GM21423 (cell line): ENCODE measurements around the gene POU3F3.
A peak's percentile ranks its signal among the peaks of the same experiment; 100 is the strongest.

ENCODE experiments used
- ATAC-seq: cut with Tn5 transposase; IDR thresholded peaks from one replicate; pipeline ENCODE4 v1.9.1; 2021; ENCODE audit warnings: mild to moderate bottlenecking, moderate library complexity; ENCODE audit not compliant: unreplicated experiment

The POU3F3 gene

DNA sequence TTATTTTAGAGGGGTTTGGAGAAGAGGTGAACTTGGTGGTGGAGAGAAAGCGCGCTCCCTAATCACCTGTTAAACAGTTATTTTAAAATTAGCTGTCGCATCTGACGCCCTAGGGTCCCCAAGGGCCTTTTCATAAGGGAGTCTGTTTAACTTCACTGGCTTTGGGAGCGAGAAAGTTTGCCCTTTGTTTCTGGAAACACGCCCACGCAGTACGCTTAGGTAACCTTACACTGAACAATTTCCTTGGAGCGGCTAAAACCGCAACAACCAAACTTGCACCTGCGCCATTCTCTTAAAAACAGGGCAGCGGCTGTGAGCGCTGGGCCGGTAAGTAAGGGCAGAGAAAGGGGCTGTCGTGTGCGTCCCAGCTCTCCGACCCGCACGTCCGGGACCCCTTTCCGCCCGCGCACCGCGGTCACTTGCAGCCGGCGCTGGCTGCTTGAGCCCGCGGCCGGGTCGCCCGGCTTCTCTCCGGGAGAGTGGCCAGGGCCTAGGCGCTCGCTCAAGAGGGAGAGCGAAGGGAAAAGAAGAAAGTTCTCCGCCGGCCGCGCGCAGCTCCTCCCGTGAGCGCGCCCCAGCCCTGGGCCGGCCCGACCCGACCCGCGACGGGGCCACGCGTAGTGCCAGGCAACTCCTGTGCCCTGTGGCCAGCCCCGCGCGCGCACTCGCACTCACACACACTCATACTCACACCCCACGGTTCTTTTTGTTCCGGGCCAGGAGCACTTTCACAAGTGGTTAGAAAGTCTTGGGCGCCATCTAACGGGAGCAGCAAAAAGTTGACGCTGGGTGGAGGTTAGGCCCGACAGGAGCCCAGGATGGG, 19.2 kb downstream of the POU3F3 start:
- ATAC-seq = peak; percentile 87

GRCh38 chr2:104873689-104874054, 19.8 kb downstream of the POU3F3 start:
- ATAC-seq = no peak

DNA sequence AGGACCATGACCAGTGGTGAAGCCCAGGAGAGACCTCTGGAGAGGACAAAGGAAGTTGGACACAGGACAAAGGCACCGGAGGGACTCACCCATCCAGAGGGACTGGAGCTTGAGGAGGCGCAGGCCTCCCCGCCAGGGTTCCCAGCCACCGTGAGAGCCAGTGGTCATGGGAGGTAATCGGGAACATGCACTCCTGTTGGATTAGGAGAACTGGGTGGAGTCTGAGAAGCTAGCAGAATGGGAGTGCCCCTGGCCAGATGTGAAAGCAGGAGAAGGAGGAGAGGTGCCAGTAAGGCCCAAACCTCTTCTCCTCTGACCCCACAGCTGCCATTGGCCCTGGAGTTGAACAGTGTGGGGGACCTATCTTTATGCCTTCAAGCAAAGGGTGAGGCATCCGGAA, 20.3 kb downstream of the POU3F3 start:
- ATAC-seq = no peak

GRCh38 chr2:104875262-104875661, 21.3 kb downstream of the POU3F3 start:
- ATAC-seq = no peak

- ATAC-seq = no peak
Observed at GRCh38 chr2:104876606-104877570, 23.0 kb downstream of the POU3F3 start.

DNA sequence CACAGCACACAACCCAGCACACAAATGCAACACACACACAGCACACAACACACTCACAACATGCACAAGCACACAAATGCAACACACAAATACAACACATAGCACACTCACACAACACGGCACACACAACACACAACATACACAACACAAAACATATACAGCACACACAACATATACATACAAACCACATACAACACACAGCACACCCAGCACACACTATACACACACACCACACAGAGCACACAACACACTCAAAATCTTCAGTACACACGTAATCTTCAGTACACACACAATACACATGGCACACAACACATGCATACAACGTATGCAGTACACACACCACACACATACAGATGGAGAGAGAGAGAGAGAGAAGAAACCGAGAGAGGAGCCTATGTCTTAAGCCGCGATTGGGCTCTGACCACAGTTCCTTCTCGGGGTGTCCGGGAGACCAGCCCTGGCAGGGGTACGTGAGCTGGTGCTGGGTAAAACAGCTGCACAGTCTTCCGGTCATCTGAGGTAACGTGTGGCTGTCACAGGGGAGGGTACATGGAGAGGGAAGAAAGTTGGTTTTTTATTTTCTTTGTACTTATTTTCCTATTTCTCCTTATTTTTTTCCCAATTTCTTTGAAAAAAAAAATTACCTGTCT, 25.1 kb downstream of the POU3F3 start:
- no peak for ATAC-seq

- no peak for ATAC-seq
Observed at GRCh38 chr2:104880076-104880475, 26.2 kb downstream of the POU3F3 start.

DNA sequence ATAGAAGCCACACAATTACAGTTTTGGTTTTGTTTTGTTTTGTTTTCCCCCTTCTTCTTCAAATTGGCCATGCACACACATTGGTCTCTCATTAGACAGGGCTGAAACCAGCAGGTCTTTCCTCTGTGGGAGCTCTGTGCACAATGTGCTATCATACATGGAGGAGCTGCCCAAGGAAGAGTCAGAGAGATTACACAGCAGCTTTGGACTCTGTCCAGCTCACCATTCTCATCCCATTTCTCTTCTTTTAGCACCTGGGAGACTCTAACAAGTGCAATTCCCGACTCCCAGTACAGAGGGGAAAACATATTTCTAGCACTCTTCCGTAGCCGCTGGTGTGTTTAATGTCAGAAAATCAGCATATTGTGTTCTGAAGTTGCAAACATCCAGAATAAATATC, 29.4 kb downstream of the POU3F3 start:
- ATAC-seq = no peak

- no peak for ATAC-seq
Observed at GRCh38 chr2:104885119-104885782, 31.3 kb downstream of the POU3F3 start.

DNA sequence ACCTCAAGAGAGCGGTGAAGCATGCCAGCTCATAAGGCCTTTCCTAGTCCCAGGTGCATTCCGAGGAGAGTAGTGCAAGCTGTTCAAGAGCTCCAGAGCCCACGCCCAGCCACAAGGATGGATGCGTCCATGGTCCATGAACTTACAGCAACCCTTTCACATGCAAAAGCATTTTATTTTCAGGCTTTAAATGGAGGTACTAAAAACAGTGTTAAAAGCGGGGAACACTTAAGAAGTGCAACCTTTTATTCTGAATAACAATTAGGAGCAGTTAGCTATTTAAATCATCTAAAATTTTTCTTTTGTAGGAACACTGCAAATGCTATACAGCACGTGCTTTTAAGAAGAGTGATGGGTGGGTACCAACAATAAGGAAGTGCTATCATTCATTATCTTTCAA, 33.8 kb downstream of the POU3F3 start:
- no peak for ATAC-seq

- ATAC-seq = no peak
Observed at GRCh38 chr2:104888489-104889258, 34.8 kb downstream of the POU3F3 start.

DNA sequence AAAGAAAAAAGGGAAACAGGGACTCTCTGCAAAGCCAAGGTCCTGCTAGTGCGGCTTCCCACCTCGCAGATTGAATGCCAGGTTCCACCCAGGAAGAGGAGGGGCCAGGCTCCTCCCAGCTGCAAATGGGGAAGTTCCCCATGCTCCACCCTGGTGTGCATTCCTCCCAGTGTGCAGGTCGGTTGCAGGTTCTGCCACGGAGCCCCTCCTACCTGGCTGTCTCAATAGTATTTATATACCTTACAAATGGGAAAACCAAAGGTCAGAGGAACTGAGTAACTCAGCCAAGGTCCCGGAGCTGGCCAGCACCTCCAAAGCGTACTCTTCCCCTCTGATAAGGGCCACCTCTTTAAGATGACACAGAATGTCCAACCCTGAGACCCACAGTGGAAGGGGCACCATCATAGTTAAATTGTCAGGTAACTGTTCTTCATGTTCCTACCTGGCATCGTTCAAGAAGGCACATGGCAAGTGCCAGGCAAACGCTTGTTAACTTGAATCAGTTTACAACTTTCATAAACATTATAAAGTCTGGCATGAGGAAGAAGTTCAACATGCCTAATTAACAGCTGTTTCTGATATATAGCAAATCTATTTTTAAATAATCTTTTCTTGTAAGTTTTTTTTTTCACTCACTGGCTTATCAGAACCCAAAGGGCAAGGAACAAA, 35.5 kb downstream of the POU3F3 start:
- no peak for ATAC-seq

GRCh38 chr2:104889960-104890684, 36.2 kb downstream of the POU3F3 start:
- no peak for ATAC-seq

DNA sequence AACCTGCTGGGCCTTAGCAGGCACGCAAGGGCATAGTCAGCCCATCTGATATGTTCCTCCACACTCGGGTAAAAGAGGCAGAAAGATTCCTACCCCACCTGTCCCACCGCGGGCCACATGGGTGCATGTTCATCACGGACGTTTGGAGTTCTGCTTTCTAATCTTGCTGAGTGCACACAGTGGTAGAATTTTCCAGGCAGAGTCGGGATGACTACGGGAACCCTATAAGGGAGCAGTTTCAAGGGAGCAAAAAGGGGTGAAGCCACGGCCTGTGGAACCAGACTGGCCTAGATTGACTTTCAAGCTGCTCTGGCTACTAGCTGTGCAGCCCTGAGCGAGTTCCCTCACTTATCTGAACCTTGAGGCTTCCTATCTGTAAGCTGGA, 36.8 kb downstream of the POU3F3 start:
- ATAC-seq = no peak

- no peak for ATAC-seq
Observed at GRCh38 chr2:104891145-104891544, 37.2 kb downstream of the POU3F3 start.

- ATAC-seq = no peak
Observed at GRCh38 chr2:104896446-104896845, 42.5 kb downstream of the POU3F3 start.

- ATAC-seq = no peak
Observed at GRCh38 chr2:104897515-104898184, 43.7 kb downstream of the POU3F3 start.

- no peak for ATAC-seq
Observed at GRCh38 chr2:104900608-104901007, 46.7 kb downstream of the POU3F3 start.
